H54 (cell line): Measurements from ENCODE around the gene POT1.

ENCODE experiments used
- DNase-seq: peaks from one replicate; pipeline ENCODE4 v3.0.0; 2011; ENCODE audit warnings: low spot score, mixed read lengths; ENCODE audit not compliant: insufficient read length
- FAIRE-seq: peaks from 3 replicates; lab custom pipeline; 2011; peaks lifted over from hg19 to GRCh38; lab: Jason Lieb, UNC
- POLR2A ChIP-seq: IDR thresholded peaks from 2 replicates; pipeline ENCODE4 v1.6.1; 2011; ENCODE audit warnings: low read depth, mild to moderate bottlenecking, low read length

Gene POT1

GRCh38 chr7:124811341-124811740 lies 118.3 kb downstream of the POT1 start:
- DNase-seq (no peak), FAIRE-seq (no peak)
- TF ChIP-seq POLR2A = no peak

GRCh38 chr7:124810605-124811004 lies 119.0 kb downstream of the POT1 start:
- FAIRE-seq = no peak
- no peak for TF ChIP-seq POLR2A
- DNase-seq = no peak

GRCh38 chr7:124808206-124808605 lies 121.4 kb downstream of the POT1 start:
- DNase-seq = no peak
- no peak for FAIRE-seq
- TF ChIP-seq POLR2A = no peak

- no peak for DNase-seq
- no peak for TF ChIP-seq POLR2A
- no peak for FAIRE-seq
Observed at GRCh38 chr7:124801330-124801895, 128.2 kb downstream of the POT1 start.

- FAIRE-seq (no peak), DNase-seq (no peak)
- no peak for TF ChIP-seq POLR2A
Observed at GRCh38 chr7:124800386-124800785, 129.2 kb downstream of the POT1 start.

- DNase-seq (no peak), FAIRE-seq (no peak)
- TF ChIP-seq POLR2A = no peak
Observed at GRCh38 chr7:124799448-124799847, 130.2 kb downstream of the POT1 start.

DNA sequence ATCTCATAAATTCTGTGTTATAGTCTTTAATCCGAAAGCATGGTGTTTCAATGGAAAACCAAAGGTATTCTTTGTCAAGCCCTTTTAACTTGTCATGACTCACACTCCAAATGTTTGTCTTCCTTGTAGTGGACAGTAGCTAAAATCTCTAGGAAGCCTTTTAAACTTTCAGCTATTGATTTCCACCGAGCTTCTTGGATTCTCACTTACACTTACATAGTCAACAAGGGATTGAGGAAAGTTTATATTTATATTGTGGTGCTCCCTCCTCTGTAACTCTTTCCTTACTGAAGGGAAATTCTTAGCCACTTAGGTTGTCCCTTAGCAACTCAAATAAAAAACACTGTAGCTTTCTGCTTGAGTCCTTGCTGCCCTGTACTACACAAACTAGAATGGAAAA lies 132.9 kb downstream of the POT1 start:
- no peak for TF ChIP-seq POLR2A
- no peak for FAIRE-seq
- DNase-seq = no peak

DNA sequence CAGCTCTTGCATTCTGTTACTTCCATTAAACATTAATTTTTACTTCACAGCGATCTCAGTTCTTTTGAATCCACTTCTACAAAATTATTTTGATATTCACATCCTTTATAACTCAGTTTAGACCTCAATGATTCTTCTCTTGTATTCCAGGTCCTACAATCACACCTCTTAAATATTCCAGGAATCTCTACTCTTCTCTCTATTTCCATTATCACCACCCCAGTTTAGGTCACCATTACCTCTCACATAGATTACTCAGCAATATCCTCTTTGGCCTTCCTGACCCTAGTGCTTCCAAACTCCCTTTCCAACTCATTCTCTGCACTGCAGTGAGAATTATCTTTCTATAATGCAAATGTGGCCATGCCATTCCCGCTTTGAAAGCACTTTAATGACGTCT lies 136.9 kb downstream of the POT1 start:
- TF ChIP-seq POLR2A = no peak
- no peak for FAIRE-seq
- DNase-seq = no peak

GRCh38 chr7:124792002-124792401 lies 137.6 kb downstream of the POT1 start:
- no peak for TF ChIP-seq POLR2A
- DNase-seq = no peak
- no peak for FAIRE-seq

- TF ChIP-seq POLR2A = no peak
- no peak for FAIRE-seq
- DNase-seq = no peak
Observed at GRCh38 chr7:124791426-124791825, 138.2 kb downstream of the POT1 start.

- TF ChIP-seq POLR2A = no peak
- FAIRE-seq (no peak), DNase-seq (no peak)
Observed at GRCh38 chr7:124790645-124791044, 139.0 kb downstream of the POT1 start.

DNA sequence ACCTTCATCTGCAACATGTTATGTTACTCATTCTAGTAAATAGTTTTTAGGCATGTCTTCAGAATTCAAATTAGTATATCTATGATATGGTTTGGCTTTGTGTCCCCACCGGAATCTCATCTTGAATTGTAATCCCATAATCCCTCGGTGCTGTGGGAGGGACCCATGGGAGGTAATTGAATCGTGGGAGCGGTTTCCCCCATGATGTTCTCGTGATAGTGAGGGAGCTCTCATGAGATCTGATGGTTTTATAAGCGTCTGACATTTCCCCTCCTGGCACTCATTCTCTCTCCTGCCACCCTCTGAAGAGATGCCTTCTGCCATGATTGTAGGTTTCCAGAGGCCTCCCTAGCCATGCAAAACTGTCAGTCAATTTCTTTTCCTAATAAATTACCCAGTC lies 143.6 kb downstream of the POT1 start:
- DNase-seq (no peak), FAIRE-seq (no peak)
- no peak for TF ChIP-seq POLR2A

- FAIRE-seq = peak; percentile 89
- DNase-seq = peak; percentile 7
- TF ChIP-seq POLR2A = no peak
Observed at GRCh38 chr7:124784879-124785818, 144.5 kb downstream of the POT1 start.

DNA sequence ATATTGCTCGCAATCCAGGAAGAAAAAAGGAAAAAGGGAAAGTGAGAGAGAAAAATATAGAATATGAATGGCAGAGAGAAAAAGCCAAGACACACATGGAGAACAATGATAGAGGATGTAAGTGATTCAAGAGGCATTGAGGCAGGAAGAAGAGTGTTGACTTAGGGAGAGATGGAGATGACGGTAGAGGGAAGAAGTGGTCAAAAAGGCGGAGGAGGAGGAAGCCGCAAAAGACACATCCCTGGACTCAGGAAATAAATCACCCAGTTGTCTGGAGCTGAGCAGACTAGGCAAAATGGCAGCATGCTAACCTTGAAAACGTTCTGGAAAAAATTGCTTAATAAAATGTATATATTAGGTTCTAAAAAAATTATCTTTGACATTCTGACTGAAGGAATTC lies 146.4 kb downstream of the POT1 start:
- FAIRE-seq (no peak), DNase-seq (no peak)
- no peak for TF ChIP-seq POLR2A

DNA sequence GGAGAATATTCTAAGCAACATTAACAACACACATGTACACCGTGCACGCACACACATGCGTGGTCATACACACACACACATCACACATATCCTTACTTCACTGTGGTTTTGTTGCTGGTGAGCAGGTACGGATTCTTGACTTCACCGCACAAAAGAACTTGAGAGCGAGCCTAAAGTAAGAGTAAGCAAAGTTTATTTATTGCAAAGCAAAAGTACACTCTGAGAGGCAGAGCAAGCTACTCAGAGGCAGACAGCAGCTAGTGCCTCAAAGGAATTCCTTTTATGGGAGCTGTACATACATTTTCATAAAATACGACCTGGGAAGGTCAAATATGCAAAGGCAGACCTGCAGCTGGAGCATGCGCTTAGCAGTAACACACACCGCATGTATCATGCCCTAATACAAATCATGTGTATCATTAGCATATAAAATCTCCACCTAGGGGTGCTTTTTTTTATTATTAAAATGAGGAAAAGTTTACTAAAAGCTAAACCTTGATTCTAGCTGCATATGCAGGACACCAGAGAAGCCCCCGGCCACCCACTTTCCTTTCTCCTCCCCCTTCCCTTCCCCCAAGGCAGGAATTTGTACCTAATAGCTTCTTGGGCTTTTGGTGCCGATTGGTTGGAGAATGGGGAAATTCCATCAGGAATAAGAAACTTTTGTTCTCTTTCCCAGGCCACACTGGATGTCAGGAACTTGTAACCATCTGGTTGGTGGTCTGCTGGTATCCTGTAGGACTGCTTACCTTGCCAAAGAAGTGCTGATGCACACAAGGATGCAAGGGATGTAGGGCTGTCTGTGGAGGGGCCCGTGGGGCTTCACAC lies 147.5 kb downstream of the POT1 start:
- FAIRE-seq (no peak), DNase-seq (no peak)
- TF ChIP-seq POLR2A = no peak
